Measurements from ENCODE around the gene PPFIA1.

The PPFIA1 gene

DNA sequence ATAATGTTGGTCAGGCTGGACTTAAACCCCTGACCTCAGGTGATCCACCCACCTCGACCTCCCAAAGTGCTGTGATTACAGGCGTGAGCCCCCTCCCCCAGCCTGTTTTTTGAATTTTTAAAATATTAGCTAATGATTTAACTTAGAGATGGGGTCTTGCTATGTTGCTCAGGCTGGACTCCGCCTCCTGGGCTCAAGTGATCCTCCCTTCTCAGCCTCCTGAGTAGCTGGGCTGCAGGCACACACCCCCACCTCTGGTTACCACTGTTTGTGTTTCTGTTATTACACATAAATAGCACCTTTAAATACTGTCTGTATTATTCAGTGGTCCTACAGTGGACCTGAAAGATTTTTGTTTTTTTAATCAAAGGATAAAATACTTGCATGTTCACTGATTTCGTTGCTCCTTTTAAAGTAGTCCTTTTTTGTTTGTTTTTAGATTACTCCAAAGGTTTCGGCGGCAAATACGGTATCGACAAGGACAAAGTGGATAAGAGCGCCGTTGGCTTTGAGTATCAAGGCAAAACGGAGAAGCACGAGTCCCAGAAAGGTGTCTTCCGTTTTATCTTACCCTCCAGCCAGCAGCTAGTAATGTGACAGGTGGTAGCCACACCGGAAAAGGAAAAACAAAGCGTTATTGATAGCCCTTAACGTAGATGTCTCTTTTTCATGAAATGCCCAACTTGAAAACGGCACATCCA lies 149.0 kb downstream of the PPFIA1 start:
- DNase-seq, result no peak

- no peak for DNase-seq
Measured at GRCh38 chr11:70420008-70420464, 149.5 kb downstream of the PPFIA1 start.

- DNase-seq, result no peak
Measured at GRCh38 chr11:70420496-70420895, 150.0 kb downstream of the PPFIA1 start.

GRCh38 chr11:70421123-70421522 lies 150.6 kb downstream of the PPFIA1 start:
- DNase-seq, result no peak

DNA sequence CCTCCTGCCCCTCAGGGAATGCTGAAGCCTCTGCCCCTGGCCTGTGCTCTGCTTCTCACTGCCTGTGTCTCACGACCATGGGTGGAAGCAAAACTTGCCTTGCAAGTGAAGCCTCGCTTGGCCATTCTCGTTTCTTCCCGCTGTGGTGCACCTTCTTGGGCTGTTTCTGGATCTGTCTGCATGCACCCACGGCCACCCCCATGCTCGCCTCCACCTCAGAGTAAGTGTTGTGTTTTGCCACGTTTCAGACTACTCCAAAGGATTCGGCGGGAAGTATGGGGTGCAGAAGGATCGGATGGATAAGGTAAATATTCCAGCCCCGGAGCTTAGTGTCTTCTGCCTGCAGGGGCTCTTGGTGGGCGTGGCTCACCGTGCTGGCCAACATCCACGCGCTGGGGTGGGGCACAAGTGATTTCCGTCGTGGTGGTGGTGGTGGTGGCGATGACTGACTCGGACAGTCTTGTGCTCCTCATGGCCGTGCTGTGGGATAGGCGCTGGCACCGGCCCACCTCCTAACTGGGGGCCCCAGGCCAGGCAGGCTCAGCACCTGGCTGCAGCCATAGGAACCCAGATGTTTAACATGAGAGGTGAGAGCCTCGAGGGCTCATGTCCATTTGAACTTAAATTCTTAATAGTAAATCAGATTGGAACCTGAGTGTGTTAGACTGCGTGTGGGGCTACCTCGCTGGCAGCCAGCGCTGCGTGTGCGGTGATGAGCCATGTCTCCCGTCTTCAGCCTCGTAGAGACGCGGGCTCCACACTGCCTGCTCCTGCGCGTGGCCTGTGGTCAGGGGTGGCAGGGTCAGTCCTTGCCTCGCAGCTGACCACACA lies 152.4 kb downstream of the PPFIA1 start:
- DNase-seq, result no peak

DNA sequence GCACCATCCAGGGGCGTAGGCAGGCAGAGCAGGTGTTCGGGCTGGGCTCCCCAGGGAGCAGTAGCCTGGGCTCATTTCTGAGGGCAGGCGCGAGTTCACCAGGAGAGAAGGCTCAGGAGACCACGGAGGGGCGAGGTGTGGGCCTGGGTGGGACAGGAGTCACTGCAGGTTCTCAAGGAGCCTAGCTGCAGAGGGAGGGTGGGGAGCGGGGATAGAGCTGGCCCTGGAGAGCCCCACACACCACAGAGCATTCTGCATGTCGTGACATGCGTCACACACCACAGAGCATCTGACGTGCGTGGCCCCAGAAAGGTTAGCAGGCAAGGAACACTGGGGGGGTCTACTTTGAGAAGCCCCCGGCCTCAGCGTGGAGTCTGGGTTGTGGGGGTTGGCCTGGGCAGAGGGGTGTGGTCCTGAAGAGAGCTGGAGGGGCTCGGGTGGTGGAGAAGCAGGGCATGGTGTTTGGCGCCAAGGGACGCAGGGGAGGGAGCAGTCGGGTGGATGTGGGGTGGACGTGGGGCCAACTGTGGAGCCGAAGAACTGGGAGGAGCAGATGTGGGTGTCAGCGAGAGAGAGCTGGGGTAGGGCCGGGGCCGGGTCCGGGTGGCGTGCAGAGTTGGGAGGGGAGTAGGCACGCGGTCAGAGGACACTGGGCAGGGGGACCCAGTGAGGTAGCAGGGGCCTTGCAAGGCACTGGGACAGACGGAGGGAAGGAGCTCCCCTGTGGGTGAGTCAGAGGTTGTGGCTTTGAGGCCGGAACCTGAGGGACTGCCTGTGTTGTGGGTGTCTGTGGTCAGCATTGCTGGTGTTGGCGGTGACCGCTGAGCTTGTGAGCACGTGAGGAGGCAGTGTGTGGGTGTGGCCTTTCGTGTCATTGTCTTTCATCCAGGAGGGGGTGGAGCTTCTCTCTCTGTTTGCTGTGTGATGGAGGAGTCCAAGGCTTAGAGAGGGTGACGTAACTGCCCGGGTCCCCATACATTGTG lies 153.3 kb downstream of the PPFIA1 start:
- DNase-seq, result peak; percentile 69

GRCh38 chr11:70424765-70425344 lies 154.4 kb downstream of the PPFIA1 start:
- no peak for DNase-seq

- DNase-seq, result no peak
Measured at GRCh38 chr11:70427436-70427835, 156.9 kb downstream of the PPFIA1 start.

GRCh38 chr11:70428701-70429427 lies 158.4 kb downstream of the PPFIA1 start:
- no peak for DNase-seq

DNA sequence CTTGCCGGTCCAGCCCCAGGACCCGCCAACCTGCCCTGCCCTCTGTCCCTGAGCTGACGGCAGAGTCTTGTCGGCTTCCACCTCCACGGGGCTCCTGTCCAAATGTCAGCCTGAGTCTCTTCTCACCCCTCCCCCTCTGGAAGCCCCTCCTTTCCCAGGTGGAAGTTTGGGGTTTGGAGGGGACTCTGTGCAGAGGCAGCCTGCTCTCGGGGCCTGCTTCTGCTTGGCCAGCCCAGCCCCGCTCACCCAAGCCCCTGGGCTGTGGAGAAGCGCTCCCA lies 158.9 kb downstream of the PPFIA1 start:
- DNase-seq, result no peak

DNA sequence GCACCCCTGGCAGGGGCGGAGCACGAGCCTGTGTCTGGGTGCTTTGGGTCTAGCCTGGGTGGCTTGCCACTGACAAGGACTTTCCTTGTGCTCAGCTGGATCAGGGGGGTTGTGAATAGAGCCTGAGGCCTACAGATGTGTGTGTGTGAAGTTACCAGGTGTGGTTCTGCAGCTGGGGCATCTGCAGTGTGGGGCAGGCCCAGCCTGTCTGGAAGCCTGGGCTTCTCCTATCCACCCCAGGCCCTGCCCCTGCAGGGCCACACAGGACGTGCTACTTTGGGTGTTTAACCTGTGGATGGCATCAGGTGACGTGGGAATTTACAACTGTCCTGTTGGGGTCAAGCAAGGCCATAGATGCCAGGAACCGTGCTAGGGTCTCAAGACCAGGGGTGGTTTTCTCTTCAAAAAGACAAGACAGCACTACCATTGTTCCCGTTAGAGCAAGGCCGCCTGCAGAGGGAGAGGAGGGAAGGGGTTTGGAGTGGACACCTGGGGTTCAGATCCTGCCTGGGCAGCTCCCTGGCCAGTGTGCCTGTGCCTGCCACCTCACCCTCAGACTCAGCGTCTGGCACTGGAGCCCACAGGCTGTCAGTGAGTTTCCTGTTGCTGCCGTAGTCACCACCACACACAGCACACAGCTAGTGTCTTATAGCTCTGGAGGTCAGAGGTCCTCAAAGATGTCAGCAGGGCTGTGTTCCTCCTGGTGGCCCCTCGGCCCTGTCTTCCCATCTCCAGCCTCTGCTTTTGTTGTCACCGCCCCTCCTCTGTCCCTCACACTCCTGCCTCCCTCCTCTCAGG lies 159.4 kb downstream of the PPFIA1 start:
- DNase-seq, result no peak

DNA sequence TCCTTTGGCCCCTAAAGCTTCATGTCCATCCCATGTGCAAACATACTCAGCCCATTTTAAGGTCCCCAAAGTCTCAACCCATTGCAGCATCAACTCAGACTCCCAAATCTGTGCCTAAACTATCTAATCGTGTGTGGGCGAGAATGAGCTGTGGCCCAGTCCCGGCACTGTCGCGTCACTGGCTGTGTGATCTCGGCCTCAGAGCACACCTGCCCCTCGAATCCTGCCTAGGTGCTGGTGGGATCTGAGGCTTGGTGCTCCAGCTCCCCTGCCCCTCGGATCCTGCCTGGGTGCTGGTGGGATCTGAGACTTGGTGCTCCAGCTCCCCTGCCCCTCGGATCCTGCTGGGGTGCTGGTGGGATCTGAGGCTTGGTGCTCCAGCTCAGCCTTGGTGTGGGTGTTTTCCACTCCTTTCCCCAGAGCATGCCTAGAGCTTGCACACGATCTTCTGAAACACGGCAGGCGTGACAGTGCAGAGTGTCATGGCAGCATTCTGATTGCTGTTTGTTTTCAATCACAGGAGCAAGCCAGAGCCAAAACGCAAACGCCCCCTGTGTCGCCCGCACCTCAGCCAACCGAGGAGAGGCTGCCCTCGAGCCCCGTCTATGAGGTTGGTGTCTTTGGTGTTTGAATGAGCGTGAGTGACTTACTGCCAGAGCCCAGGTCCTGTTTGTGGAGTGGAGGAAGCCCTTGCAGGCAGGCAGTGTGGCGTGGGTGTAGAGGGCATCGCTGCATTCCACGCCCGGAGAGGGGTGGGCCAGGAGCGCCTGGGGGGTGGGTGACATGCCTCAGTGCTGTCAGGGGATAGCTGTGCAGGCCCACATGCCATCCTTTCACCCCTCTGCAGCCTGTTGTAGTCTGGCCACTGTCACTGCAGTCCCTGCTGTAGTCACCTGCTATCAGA lies 160.4 kb downstream of the PPFIA1 start:
- DNase-seq, result no peak

DNA sequence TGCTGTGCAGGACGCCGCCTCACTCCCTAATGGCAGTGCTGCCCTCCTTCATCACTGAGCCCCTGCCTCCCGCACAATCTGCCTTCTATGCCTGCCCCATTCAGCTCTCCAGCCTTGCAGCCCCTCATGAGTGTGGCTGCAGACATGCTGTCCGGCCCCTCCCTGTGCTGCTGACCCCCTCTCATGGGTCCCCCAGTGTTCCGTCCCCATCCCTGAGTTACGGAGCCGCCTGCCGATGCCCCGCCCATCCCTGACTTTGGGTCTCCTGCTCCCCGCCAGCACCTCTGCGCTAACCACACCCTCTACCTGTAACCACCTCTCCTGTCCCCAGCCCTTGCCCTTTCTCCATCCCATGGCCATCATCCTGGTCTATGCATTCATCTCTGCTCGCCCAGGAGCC lies 161.1 kb downstream of the PPFIA1 start:
- DNase-seq, result no peak

GRCh38 chr11:70432065-70432464 lies 161.6 kb downstream of the PPFIA1 start:
- DNase-seq, result no peak

DNA sequence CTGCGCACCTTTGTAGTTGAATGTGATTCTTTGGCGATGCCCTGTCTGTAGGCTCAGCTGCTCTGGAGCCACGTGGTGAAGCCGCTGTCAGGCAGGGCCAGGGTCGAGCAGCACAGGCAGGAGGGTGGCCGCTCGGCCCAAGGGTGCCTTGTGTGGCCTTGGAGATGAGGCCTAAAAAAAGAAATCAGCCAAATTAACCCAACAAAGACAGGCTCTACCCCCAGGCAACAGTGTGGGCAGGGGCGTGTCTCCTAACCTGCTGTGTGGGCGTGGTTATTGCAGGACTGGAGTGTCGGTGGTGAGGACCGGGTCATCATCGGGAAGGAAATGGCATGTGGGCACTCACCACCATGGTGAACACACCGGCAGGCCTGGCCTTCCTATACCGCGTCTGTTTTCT lies 162.1 kb downstream of the PPFIA1 start:
- DNase-seq, result no peak

- DNase-seq, result no peak
Measured at GRCh38 chr11:70433038-70433437, 162.5 kb downstream of the PPFIA1 start.

GRCh38 chr11:70433526-70433925 lies 163.0 kb downstream of the PPFIA1 start:
- DNase-seq, result no peak

All from CD4-positive, alpha-beta T cell treated with Interferon gamma for 1 hour (primary cell).